ENCODE results near the gene BACE2.
A peak's percentile ranks its signal among the peaks of the same experiment; 100 is the strongest.

The BACE2 gene

GRCh38 chr21:41167348-41168342, at the start of gene BACE2:
Gene BACE2, plus strand, starts transcription at chr21:41168160. Its CDS starts 104 bp downstream, at chr21:41168264.
- peak; percentile 18 for DNase-seq (ENCODE audit: low read depth)

- DNase-seq (ENCODE audit: low read depth), result no peak
Measured at GRCh38 chr21:41119901-41120300, 48.1 kb upstream of the BACE2 start.

GRCh38 chr21:41120997-41121396, 47.0 kb upstream of the BACE2 start:
- DNase-seq (ENCODE audit: low read depth), result no peak

GRCh38 chr21:41121785-41122415, 46.1 kb upstream of the BACE2 start:
- DNase-seq (ENCODE audit: low read depth), result no peak

- DNase-seq (ENCODE audit: low read depth), result no peak
Measured at GRCh38 chr21:41124641-41125201, 43.2 kb upstream of the BACE2 start.

GRCh38 chr21:41128981-41129380, 39.0 kb upstream of the BACE2 start:
- DNase-seq (ENCODE audit: low read depth), result no peak

- DNase-seq (ENCODE audit: low read depth), result no peak
Measured at GRCh38 chr21:41130883-41131282, 37.1 kb upstream of the BACE2 start.

GRCh38 chr21:41133874-41134522, 34.0 kb upstream of the BACE2 start:
- DNase-seq (ENCODE audit: low read depth), result no peak

GRCh38 chr21:41135746-41136145, 32.2 kb upstream of the BACE2 start:
- no peak for DNase-seq (ENCODE audit: low read depth)

GRCh38 chr21:41136286-41136685, 31.7 kb upstream of the BACE2 start:
- no peak for DNase-seq (ENCODE audit: low read depth)

GRCh38 chr21:41137401-41137800, 30.6 kb upstream of the BACE2 start:
- no peak for DNase-seq (ENCODE audit: low read depth)

- no peak for DNase-seq (ENCODE audit: low read depth)
Measured at GRCh38 chr21:41137889-41138288, 30.1 kb upstream of the BACE2 start.

- DNase-seq (ENCODE audit: low read depth), result no peak
Measured at GRCh38 chr21:41138711-41139110, 29.2 kb upstream of the BACE2 start.

- no peak for DNase-seq (ENCODE audit: low read depth)
Measured at GRCh38 chr21:41139275-41139674, 28.7 kb upstream of the BACE2 start.

- DNase-seq (ENCODE audit: low read depth), result no peak
Measured at GRCh38 chr21:41139951-41140350, 28.0 kb upstream of the BACE2 start.

GRCh38 chr21:41141031-41141457, 26.9 kb upstream of the BACE2 start:
- DNase-seq (ENCODE audit: low read depth), result peak; percentile 26

- peak; percentile 38 for DNase-seq (ENCODE audit: low read depth)
Measured at GRCh38 chr21:41142051-41142795, 25.7 kb upstream of the BACE2 start.

GRCh38 chr21:41143596-41144325, 24.2 kb upstream of the BACE2 start:
- no peak for DNase-seq (ENCODE audit: low read depth)

GRCh38 chr21:41147096-41147978, 20.6 kb upstream of the BACE2 start:
- no peak for DNase-seq (ENCODE audit: low read depth)

GRCh38 chr21:41147979-41148355, 20.0 kb upstream of the BACE2 start:
- no peak for DNase-seq (ENCODE audit: low read depth)
